Measurements from ENCODE around the gene CXCL11.
"Not testable (repeated sequence)": the region's sequence is repeated elsewhere in the genome, so short reads cannot be mapped to it uniquely, and the experiment has no call there.

The CXCL11 gene

DNA sequence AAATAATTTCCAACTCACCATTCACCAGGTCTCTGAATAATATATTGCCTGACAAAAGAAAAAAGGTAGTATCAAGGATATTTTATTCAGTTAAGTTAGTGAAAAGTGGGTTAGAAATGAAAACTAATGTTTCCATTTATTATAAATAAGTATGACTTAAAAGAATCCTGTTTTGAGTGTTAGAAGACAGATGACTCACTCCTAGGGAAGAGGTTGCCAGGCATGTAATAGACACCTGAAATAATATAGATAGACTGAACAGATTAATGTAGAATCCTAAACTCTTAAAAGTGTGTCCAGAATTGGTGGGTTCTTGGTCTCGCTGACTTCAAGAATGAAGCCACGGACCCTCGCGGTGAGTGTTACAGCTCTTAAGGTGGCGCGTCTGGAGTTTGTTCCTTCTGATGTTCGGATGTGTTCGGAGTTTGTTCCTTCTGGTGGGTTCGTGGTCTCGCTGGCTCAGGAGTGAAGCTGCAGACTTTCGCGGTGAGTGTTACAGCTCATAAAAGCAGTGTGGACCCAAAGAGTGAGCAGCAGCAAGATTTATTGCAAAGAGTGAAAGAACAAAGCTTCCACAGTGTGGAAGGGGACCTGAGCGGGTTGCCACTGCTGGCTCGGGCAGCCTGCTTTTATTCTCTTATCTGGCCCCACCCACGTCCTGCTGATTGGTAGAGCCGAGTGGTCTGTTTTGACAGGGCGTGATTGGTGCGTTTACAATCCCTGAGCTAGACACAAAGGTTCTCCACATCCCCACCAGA, 6.5 kb upstream of the CXCL11 start:
- DNase-seq (ENCODE audit: low spot score), result not testable (repeated sequence)

GRCh38 chr4:76036855-76037254, 985 bp upstream of the CXCL11 start:
- DNase-seq (ENCODE audit: low spot score), result no peak

- no peak for DNase-seq (ENCODE audit: low spot score)
Measured at GRCh38 chr4:76035141-76035540, 729 bp downstream of the CXCL11 start.

- no peak for DNase-seq (ENCODE audit: low spot score)
Measured at GRCh38 chr4:76029300-76029699, 6.6 kb downstream of the CXCL11 start.

- no peak for DNase-seq (ENCODE audit: low spot score)
Measured at GRCh38 chr4:76028350-76028765, 7.5 kb downstream of the CXCL11 start.

- DNase-seq (ENCODE audit: low spot score), result no peak
Measured at GRCh38 chr4:76024065-76024464, 11.8 kb downstream of the CXCL11 start.

GRCh38 chr4:76023389-76023788, 12.5 kb downstream of the CXCL11 start, which contains the start of gene CXCL10:
Gene CXCL10 (minus strand): TSS chr4:76023497. CDS start chr4:76023431, 66 bp downstream.
- no peak for DNase-seq (ENCODE audit: low spot score)

DNA sequence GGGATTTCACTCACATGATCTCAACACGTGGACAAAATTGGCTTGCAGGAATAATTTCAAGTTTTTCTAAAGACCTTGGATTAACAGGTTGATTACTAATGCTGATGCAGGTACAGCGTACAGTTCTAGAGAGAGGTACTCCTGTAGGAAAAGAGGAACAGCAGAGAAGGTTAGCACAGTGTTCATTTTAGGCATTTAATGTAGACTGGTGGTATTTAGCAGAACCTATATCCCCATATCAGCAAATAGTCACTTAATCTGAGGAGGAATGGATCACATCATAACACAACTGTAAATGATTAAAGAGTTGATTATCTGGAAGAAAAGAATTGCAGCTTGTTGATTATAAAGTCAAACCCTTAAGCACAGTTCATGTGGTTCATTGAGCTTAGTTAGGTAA, 13.2 kb downstream of the CXCL11 start:
- DNase-seq (ENCODE audit: low spot score), result no peak

DNA sequence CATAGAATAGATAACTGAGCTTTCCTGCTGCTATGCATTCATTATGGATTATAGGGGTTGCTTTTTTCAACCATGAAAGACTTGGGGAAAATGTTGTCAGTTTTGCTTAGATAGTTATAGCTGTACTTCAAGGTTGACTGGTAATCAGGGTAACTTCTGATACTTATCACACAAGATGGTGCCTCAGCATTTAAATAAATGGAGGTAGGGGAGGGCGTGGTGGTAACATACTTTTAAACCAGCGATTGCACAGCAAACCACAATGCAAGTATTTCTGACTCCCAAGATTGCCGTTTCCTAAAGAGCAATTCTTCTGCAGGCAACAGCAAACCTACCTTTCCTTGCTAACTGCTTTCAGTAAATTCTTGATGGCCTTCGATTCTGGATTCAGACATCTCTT, 13.8 kb downstream of the CXCL11 start:
- no peak for DNase-seq (ENCODE audit: low spot score)

DNA sequence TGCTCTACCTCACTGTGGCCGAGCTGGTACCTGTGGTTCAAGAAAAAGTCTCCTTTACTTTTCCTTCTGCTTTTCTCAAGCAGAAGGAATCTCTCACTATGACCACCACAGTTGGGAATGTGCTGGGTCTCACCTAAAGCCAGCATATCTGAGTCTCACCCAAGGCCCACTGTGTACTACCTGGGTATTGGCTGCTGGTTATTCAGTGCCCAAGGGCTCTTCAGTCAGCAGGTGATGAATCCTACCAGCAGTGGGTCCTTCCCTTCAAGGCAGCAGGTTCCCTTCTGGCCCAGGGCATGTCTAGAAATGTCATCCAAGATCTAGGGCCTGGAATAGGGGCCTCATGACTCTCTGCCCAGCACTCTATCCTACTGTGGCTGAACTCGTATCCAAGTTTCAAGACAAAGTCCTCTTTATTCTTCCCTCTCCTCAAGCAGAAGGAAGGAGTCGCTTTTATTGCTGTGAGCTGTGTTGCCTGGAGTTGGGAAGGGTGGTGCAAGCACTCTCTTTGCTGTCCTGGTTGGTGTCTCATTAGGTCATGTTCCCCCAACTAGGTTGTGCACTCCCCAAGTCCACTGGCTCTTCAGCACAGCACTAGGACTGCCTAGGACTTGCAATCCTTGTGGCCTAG, 18.7 kb downstream of the CXCL11 start:
- DNase-seq (ENCODE audit: low spot score), result no peak

- DNase-seq (ENCODE audit: low spot score), result peak; percentile 31
Measured at GRCh38 chr4:76016393-76016792, 19.5 kb downstream of the CXCL11 start.

- DNase-seq (ENCODE audit: low spot score), result no peak
Measured at GRCh38 chr4:76013540-76013939, 22.3 kb downstream of the CXCL11 start.

- no peak for DNase-seq (ENCODE audit: low spot score)
Measured at GRCh38 chr4:76012388-76012801, 23.5 kb downstream of the CXCL11 start.

DNA sequence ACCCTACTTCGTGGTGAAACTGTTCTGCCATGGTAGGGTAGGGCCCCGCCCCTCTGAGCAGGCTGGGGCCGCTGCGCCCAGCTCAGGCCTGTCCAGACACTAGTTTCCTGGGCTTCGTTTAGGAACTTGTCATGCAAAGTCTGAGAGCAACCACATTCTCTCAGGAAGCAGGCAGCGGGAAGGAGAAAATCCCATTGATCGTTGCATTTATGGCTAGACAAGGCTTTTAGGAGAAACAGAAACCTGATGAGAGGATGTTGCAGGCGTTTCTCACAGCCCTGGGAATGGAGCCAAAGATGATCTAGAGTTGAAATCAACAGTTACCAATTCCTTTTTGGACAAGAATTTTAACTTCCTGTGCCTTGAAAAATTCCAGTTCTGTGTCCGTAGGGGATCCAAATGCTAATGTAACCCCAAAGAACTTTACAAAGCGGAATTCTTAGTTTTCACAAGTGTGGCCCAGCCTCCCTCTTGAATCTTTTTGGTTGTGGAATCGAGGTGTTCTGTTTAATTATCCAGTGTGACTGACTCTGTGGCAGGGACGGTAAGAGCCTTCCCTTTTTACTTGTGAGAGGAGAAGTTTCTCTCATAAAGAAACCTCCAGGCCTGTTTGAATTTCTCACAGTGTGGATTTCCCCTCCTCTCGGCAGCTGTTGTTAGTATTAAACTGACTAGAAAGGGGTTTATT, 24.0 kb downstream of the CXCL11 start:
- DNase-seq (ENCODE audit: low spot score), result no peak

- no peak for DNase-seq (ENCODE audit: low spot score)
Measured at GRCh38 chr4:76011018-76011670, 24.7 kb downstream of the CXCL11 start.

- DNase-seq (ENCODE audit: low spot score), result no peak
Measured at GRCh38 chr4:76010576-76010975, 25.3 kb downstream of the CXCL11 start.

DNA sequence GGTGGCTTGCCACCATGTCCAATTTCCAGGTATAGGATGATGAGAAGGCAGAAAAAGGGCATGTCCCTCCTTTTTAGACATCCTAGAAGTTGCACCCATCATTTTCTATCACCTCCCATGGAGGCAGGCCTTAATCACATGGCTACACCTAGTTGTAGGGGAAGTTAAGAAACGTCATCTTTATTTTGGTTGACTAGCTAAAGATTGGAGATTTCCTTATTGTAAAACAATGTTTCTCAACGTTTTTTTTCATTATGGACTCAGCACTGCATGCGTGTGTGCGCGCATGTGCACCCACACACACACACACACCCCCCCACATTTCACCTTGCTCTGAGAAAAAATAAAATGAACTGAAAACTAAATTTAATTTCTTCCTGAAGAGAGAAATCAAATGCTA, 26.6 kb downstream of the CXCL11 start:
- no peak for DNase-seq (ENCODE audit: low spot score)

DNA sequence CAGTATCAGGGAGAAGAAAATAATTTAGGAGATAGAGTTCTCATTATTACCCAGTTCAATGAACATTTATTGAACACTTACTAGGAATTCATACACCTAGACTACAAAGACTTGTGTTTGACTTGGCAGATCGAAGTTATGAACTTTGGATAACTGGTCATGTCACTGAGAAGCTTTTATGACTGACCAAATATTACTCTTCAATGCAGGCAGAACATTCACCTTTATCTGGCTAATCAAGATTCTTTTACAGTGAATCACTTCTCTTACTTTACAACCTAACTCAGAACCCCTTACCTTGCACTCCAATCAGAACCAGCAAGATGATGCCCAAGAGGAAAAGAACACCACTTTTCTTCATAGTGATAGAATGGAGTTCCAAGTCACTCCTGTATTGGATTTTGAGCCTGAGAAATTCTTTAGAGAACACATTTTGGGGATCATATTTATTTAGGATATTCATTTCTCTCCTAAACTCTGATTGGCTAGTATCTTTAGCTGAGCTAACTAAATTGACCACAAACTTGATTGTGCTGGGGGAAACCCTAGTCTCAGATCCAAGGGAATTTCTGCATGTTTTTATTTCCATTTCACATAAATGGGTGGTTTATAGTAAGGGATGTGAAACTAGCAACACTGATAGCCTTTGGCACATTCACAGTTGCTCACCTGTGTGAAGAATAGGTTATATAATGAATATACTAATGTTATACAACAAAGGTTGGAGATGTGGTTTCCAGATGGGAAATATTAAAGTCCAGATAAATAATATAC, 28.6 kb downstream of the CXCL11 start, which contains the start of gene CXCL9:
TSS of gene CXCL9 (minus strand) at position 421 of the 774 bp plus-strand sequence. CDS start at position 361, 60 bp downstream.
- DNase-seq (ENCODE audit: low spot score), result no peak

DNA sequence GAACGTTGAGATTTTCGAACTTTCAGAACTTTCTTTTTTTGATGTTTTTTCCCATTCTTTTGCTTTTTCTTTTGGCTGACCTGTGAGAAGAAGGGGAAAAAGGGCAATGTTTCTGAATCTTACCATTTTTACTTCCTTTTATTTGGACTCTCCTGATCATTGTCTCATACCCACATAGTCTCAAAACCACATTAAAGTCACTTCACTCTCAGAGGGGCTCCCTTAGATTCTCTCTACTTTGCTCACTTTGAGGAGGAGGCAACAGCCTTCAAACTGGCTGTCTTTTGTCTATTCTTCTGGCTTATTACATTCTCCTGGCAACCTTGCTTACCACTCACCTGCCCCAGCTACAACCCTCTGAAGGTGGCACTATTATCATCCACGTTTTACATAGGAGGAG, 32.2 kb downstream of the CXCL11 start:
- no peak for DNase-seq (ENCODE audit: low spot score)

GRCh38 chr4:76003035-76003434, 32.8 kb downstream of the CXCL11 start:
- no peak for DNase-seq (ENCODE audit: low spot score)

- no peak for DNase-seq (ENCODE audit: low spot score)
Measured at GRCh38 chr4:76002176-76002575, 33.7 kb downstream of the CXCL11 start.

- DNase-seq (ENCODE audit: low spot score), result no peak
Measured at GRCh38 chr4:76001700-76002099, 34.2 kb downstream of the CXCL11 start.

All from cerebellar cortex (tissue), 1 donor.